HG03520 (cell line): ENCODE results near the gene TMEM196.

ENCODE experiments used
- ATAC-seq: cut with Tn5 transposase; IDR thresholded peaks from one replicate; pipeline ENCODE4 v1.9.1; 2021; ENCODE audit warnings: mild to moderate bottlenecking, moderate library complexity; ENCODE audit not compliant: unreplicated experiment

TMEM196 gene

GRCh38 chr7:19772841-19773760 lies at the start of gene TMEM196:
TMEM196 (minus strand) TSS chr7:19773617; CDS start chr7:19772696, 921 bp downstream.
- no peak for ATAC-seq

- no peak for ATAC-seq
Measured at GRCh38 chr7:19816128-19816527, 42.7 kb upstream of the TMEM196 start.

GRCh38 chr7:19815546-19815945 lies 42.1 kb upstream of the TMEM196 start:
- no peak for ATAC-seq

GRCh38 chr7:19814776-19815175 lies 41.4 kb upstream of the TMEM196 start:
- no peak for ATAC-seq

GRCh38 chr7:19811386-19811785 lies 38.0 kb upstream of the TMEM196 start:
- no peak for ATAC-seq

GRCh38 chr7:19798986-19799385 lies 25.6 kb upstream of the TMEM196 start:
- ATAC-seq, result no peak

DNA sequence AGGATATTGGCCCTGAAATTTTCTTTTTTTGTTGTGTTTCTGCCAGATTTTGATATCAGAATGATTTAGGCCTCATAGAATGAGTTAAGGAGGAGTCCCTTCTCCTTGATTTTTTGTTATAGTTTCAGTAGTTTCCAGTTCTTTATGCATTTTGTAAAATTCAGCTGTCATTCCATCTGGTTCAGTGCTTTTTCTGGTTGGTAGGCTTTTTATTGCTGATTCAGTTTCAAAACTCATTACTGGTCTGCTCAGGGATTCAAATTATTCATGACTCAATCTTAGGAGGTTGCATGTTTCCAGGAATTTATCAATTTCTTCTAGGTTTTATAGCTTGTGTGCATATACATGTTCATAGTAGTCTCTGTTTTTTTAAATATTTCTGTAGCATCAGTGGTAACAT lies 10.1 kb upstream of the TMEM196 start:
- no peak for ATAC-seq

- no peak for ATAC-seq
Measured at GRCh38 chr7:19776981-19777380, 3.6 kb upstream of the TMEM196 start.

- ATAC-seq, result no peak
Measured at GRCh38 chr7:19775578-19775977, 2.2 kb upstream of the TMEM196 start.

- no peak for ATAC-seq
Measured at GRCh38 chr7:19772306-19772705, 1.1 kb downstream of the TMEM196 start.

GRCh38 chr7:19762631-19763030 lies 10.8 kb downstream of the TMEM196 start:
- ATAC-seq, result no peak

- ATAC-seq, result peak; percentile 43
Measured at GRCh38 chr7:19754521-19755116, 18.8 kb downstream of the TMEM196 start.

DNA sequence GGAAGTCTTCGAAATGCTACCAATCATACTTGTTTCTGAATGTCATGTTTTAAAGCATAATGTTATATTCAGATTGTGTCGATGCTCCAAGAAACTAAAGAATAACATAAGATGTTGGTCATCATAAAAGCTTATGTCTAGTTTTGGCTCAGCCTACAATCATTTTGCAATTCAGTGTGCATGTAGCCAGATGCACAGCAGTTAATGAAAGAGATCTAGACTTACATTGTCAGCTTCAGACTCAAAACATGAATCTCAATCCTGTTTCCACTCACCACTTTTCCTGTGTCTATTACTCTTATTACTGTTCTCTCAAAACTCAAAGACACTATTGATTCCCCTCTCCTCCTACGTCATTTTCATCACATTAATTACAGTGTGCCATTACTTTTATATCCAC lies 21.4 kb downstream of the TMEM196 start:
- ATAC-seq, result no peak

- no peak for ATAC-seq
Measured at GRCh38 chr7:19749658-19750057, 23.8 kb downstream of the TMEM196 start.

DNA sequence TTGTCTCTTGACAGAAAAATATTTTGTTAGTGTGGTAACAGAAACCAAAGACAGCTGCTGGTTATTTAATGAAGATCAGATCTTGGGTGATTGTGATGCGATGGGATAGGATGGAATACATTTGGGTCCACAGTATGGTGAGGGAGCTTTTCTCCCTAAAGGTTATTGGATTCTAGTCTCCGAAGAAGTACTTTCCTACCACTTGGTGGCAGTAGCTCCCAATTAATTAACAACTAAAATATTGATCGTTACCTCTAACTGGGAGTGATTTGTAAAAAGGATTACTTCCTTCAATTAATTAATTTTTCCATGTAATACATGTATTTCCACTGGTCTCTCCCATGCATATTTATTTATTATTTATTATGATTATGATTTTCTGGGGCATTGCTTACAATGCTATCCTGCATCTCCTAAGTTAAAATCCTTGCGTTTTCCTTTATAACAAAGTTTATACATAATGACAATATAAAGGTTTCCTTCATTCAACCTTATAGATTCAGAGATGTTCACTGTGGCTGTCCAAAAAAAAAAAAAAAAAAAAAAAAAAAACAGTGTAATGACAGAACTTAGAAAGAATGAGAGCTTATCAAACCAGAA lies 25.6 kb downstream of the TMEM196 start:
- no peak for ATAC-seq

DNA sequence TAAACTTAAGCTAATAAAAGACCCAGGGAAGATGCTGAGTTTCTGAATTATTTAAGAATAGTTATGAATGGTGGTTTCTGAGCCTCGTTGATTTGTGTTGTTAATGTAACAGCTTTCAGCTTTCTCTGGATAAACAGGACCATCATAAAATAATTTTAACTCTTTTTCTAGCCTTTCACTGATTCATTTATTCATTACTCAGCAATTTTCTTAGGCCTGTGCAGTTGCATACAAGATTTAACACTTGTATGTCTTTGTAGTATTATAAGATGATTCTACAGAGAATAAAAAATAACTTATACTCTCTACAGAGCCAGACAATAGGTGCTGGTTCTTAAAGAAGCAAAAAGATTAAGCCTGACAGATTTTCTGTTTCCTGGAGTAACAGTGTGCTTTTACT lies 29.3 kb downstream of the TMEM196 start:
- no peak for ATAC-seq

DNA sequence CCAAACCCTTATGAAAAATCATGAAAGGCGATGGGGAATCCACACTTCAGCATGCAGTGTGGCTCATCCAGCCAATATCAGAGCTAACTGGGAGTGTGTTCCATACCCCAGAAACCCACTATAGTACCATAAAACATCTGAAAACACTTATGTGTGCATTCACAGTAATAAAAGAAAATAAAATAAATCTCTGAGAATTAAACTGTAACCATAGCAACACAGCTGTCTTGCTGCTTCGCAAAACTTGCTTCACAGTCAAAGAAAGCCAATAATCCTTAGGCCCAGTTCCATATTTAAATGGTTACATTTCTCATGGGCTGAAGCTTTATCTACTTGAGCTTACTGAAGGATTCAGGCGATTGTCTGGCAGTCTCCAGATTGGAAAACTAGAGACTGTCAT lies 44.7 kb downstream of the TMEM196 start:
- no peak for ATAC-seq

DNA sequence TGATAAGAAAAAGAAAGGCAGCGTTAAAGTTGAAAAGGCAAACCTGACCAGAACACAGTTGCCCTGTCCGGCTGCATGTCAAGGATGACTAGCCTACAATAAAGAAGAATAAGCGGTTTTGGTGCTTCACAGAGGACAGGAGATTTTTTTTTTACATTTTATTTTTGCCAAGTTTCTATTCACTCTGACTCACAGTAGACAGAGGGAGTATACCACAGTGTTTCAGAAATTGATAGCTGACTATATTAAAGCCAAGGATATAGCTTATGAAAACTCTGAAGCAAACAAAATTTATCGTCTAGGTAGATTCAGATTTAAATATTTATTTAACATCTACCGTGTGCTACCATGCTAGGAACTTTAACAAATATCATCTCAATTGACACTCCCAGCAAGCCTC lies 47.6 kb downstream of the TMEM196 start:
- no peak for ATAC-seq

- no peak for ATAC-seq
Measured at GRCh38 chr7:19715499-19715898, 57.9 kb downstream of the TMEM196 start.

- ATAC-seq, result no peak
Measured at GRCh38 chr7:19713676-19714075, 59.7 kb downstream of the TMEM196 start.

- peak; percentile 0 for ATAC-seq
Measured at GRCh38 chr7:19709249-19709578, 64.2 kb downstream of the TMEM196 start.
